ENCODE results near the gene ZNF780A.

DNA sequence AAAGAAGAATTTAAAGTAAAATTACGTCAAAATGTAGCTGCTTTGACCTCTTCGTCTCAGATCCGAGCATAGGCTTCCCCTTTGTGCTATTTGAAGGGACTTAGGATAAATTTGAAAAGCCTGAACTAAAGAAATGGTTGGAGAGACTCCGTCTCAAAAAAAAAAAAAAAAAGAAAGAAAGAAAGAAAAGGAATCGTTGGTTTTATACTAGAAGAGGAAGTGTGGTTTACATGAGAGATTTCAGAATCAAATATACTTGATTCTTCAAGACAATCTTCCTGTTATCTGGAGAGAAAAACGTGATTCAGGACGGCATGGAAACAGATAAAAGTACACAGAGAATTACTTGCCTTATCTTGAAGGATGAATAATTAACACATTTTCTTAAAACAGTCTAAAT lies 34.2 kb downstream of the ZNF780A start:
- TF ChIP-seq POLR2A (IDR thresholded peaks at IDR 0.05; ENCODE audit: low read depth, low read length) (no peak), POLR2AphosphoS5 (IDR thresholded peaks at IDR 0.05; ENCODE audit: low read depth, low read length) (no peak), PAX5 (IDR thresholded peaks at IDR 0.05; ENCODE audit: insufficient read depth, low read length, severe bottlenecking) (no peak), TAF1 (IDR thresholded peaks at IDR 0.05; ENCODE audit: low read depth, low read length) (no peak), SPI1 (IDR thresholded peaks at IDR 0.05; ENCODE audit: low read depth, low read length) (0 out of 2 replicates have a peak, but pooled peaks have one; percentile 33)

Measured in GM12891 (cell line).